ENCODE data around the gene OR4Q2.

GRCh38 chr14:20002319-20002718 lies 356 bp downstream of the OR4Q2 start:
- no peak for TF ChIP-seq EZH2 (IDR thresholded peaks at IDR 0.05; ENCODE audit: borderline replicate concordance, low read depth, low read length, poor library complexity, severe bottlenecking)
- no peak for TF ChIP-seq CTCF (conservative IDR thresholded peaks at IDR 0.05; ENCODE audit: low read depth, low read length)

All from A673 (cell line).